ENCODE measurements around the gene TFB2M. TPM values are rescaled to one million over a fixed set of nuclear protein-coding genes. Genes with fewer than 3 reads are reported as not detected.
A peak's percentile ranks its signal among the peaks of the same experiment; 100 is the strongest.

The TFB2M gene
- polyA plus RNA-seq, 3 donors: 4.9 to 9.7 (median 7.9) TPM

DNA sequence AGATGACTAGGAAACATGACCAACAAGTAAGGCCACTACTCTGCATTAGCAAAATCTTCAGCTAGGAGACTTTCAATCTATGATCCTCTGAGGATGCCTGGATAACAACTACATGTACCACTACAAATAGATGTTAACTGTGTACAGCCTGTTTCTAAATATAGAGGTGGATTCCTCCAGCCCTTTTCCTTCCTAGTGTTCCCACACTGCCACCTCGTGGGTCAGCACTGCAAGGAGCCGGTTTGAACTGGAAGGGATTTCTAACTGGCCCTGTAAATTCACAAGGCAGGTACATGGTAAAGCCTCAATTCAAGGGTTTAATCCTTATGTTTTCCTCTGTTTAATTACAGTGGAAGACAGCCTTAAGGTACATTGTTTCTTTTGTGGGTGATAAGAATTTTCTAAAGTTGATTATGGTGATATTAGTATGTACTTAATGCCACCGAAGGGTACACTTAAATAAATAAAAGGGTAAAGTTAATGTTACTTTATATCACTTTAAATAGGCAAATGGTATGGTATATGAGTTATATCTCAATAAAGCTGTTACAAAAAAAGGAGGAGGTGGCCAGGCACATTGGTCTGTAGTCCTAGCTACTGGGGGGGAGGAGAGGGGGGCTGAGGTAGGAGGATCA, 73.3 kb downstream of the TFB2M start:
- H3K9me3 Mint-ChIP-seq: no peaks in the 10 kb centered on the region
- no peak overlapping the region for H3K4me2 ChIP-seq (replicated peaks; ENCODE audit: extremely low read depth, low read length, poor library complexity, severe bottlenecking)
- intact Hi-C loops (cut with micrococcal nuclease): no loop called here
- no peak overlapping the region for H3K27ac ChIP-seq (ENCODE audit: low read depth in 1 of 2, low read length in 2 of 2)
- no peak overlapping the region for H2AFZ ChIP-seq (ENCODE audit: insufficient read depth, low read depth, low read length, poor library complexity, severe bottlenecking)
- no peaks in the 10 kb centered on the region for H3K27me3 ChIP-seq (ENCODE audit: control insufficient read depth in 2 of 2, insufficient read depth in 2 of 2, low read length in 2 of 2)
- peak in 1 of 3 donors; percentile 5 for DNase-seq
- no peak overlapping the region for H3K27ac Mint-ChIP-seq
- no CpG with 5 or more reads among the region's 3 CpGs for WGBS (ENCODE audit: insufficient coverage)
- H3K27me3 Mint-ChIP-seq (ENCODE audit: low read depth in 3 of 3): no peaks in the 10 kb centered on the region
- no peaks in the 10 kb centered on the region for H3K36me3 ChIP-seq (replicated peaks in 1 of 2; ENCODE audit: control insufficient read depth in 1 of 2, insufficient read depth in 2 of 2, low read length in 2 of 2)
- no peaks in the 10 kb centered on the region for H3K79me2 ChIP-seq (ENCODE audit: insufficient read depth, low read length)
- H3K4me1 Mint-ChIP-seq: peaks cover 2% of the 10 kb centered on the region
- H4K20me1 ChIP-seq (ENCODE audit: insufficient read depth, low read length): no peaks in the 10 kb centered on the region
- H3K9ac ChIP-seq (ENCODE audit: insufficient read depth, low read length, poor library complexity, severe bottlenecking): no peak overlapping the region
- H3K36me3 Mint-ChIP-seq: no peaks in the 10 kb centered on the region
- H3K4me3 Mint-ChIP-seq: no peak overlapping the region
- TF ChIP-seq, protein P1, sequence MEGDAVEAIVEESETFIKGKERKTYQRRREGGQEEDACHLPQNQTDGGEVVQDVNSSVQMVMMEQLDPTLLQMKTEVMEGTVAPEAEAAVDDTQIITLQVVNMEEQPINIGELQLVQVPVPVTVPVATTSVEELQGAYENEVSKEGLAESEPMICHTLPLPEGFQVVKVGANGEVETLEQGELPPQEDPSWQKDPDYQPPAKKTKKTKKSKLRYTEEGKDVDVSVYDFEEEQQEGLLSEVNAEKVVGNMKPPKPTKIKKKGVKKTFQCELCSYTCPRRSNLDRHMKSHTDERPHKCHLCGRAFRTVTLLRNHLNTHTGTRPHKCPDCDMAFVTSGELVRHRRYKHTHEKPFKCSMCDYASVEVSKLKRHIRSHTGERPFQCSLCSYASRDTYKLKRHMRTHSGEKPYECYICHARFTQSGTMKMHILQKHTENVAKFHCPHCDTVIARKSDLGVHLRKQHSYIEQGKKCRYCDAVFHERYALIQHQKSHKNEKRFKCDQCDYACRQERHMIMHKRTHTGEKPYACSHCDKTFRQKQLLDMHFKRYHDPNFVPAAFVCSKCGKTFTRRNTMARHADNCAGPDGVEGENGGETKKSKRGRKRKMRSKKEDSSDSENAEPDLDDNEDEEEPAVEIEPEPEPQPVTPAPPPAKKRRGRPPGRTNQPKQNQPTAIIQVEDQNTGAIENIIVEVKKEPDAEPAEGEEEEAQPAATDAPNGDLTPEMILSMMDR (IDR thresholded peaks at IDR 0.05): peak; percentile 52
- no peaks in the 10 kb centered on the region for H3K9me3 ChIP-seq (replicated peaks in 1 of 2; ENCODE audit: control insufficient read depth in 1 of 2, insufficient read depth in 1 of 2, low read length in 2 of 2)
- no peaks in the 10 kb centered on the region for H3K4me1 ChIP-seq (ENCODE audit: control insufficient read depth in 1 of 2, insufficient read depth in 2 of 2, low read length in 2 of 2)
- no peak overlapping the region for H3K4me3 ChIP-seq (replicated peaks in 1 of 3; ENCODE audit: low read depth in 2 of 3, low read length in 3 of 3)

DNA sequence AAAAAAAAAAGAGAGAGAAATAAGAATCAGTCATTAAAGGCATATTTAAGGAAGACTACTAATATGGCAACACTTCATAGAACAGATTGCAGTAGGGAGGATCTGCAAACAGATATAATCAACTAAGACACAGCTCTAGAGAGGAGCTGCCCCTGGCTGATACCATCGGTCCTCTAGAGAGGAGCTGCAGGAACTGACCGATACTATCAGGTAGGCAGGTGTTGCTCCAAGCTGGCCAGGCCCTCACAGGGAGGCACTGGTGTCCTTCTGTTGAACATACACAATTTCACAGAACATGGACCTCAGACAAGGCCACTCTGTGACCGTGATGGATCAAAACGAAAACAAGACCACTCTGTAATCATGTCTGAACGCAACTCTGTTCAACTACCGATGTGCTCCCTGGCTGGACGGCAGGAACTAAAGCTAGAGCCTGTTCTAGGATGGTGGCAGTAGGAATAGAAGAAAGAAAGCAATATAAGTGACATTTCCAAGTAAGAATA, 74.5 kb downstream of the TFB2M start:
- H3K27me3 Mint-ChIP-seq (ENCODE audit: low read depth in 3 of 3): no peaks in the 10 kb centered on the region
- no peaks in the 10 kb centered on the region for H3K27me3 ChIP-seq (ENCODE audit: control insufficient read depth in 2 of 2, insufficient read depth in 2 of 2, low read length in 2 of 2)
- H3K4me1 Mint-ChIP-seq: peaks cover 2% of the 10 kb centered on the region
- intact Hi-C loops (cut with micrococcal nuclease): no loop called here
- no peak overlapping the region for H3K9ac ChIP-seq (ENCODE audit: insufficient read depth, low read length, poor library complexity, severe bottlenecking)
- no peaks in the 10 kb centered on the region for H3K9me3 Mint-ChIP-seq
- TF ChIP-seq, protein P1 (IDR thresholded peaks at IDR 0.05): no peak
- no peaks in the 10 kb centered on the region for H3K4me1 ChIP-seq (ENCODE audit: control insufficient read depth in 1 of 2, insufficient read depth in 2 of 2, low read length in 2 of 2)
- no peak overlapping the region for H3K4me3 ChIP-seq (replicated peaks in 1 of 3; ENCODE audit: low read depth in 2 of 3, low read length in 3 of 3)
- no peak overlapping the region for H3K27ac ChIP-seq (ENCODE audit: low read depth in 1 of 2, low read length in 2 of 2)
- no peak for DNase-seq
- no peaks in the 10 kb centered on the region for H4K20me1 ChIP-seq (ENCODE audit: insufficient read depth, low read length)
- no peak overlapping the region for H3K4me2 ChIP-seq (replicated peaks; ENCODE audit: extremely low read depth, low read length, poor library complexity, severe bottlenecking)
- no peak overlapping the region for H3K4me3 Mint-ChIP-seq
- peak overlapping the region in 1 of 7 donors; percentile 11 for H3K27ac Mint-ChIP-seq
- no peaks in the 10 kb centered on the region for H3K36me3 Mint-ChIP-seq
- no peaks in the 10 kb centered on the region for H3K9me3 ChIP-seq (replicated peaks in 1 of 2; ENCODE audit: control insufficient read depth in 1 of 2, insufficient read depth in 1 of 2, low read length in 2 of 2)
- H3K36me3 ChIP-seq (replicated peaks in 1 of 2; ENCODE audit: control insufficient read depth in 1 of 2, insufficient read depth in 2 of 2, low read length in 2 of 2): no peaks in the 10 kb centered on the region
- no peak overlapping the region for H2AFZ ChIP-seq (ENCODE audit: insufficient read depth, low read depth, low read length, poor library complexity, severe bottlenecking)
- 100% methylated on average over 3 of the region's 7 CpGs for WGBS (ENCODE audit: insufficient coverage)
- no peaks in the 10 kb centered on the region for H3K79me2 ChIP-seq (ENCODE audit: insufficient read depth, low read length)

Small RNA genes lying within 50 kb of the gene (small RNA-seq; reads per million reads assigned to genes)
- not detected for gene AL356583.2 (ENCODE audit: insufficient read length, low read depth)

Other genes starting within 250 kb of the TFB2M start
- 1 to 10 TPM; 2.7 to 8.4 (median 4.0) TPM for gene SMYD3, start 59.0 kb downstream of the TFB2M start, polyA plus RNA-seq
- gene CNST, start 195 bp upstream of the TFB2M start, polyA plus RNA-seq: 10 to 100 TPM; 11.0 to 14.1 (median 13.7) TPM
- gene SCCPDH, start 158.1 kb upstream of the TFB2M start, polyA plus RNA-seq: 10 to 100 TPM in 2 of 3 donors, 1 to 10 TPM in 1; 7.3 to 25.3 (median 22.7) TPM

Data from CD14-positive monocyte (primary cell).